Measurements from ENCODE around the gene CD5L. TPM values are rescaled to one million over a fixed set of nuclear protein-coding genes. Genes with fewer than 3 reads are reported as not detected.

CD5L gene
- total RNA-seq, 2 donors from 2014 or later = not detected

- Mint-ChIP-seq H3K36me3 (ENCODE audit: low read depth) (no peaks in the 10 kb centered on the region), H3K27ac (no peak overlapping the region), H3K4me3 (no peak overlapping the region), H3K4me1 (no peaks in the 10 kb centered on the region), H3K27me3 (ENCODE audit: insufficient read depth) (no peaks in the 10 kb centered on the region), H3K9me3 (no peaks in the 10 kb centered on the region)
- Histone ChIP-seq H3K27me3 (ENCODE audit: control insufficient read depth, insufficient read depth, low read length, poor library complexity, severe bottlenecking) (no peaks in the 10 kb centered on the region), H3K36me3 (ENCODE audit: control insufficient read depth, insufficient read depth, low read length) (no peaks in the 10 kb centered on the region), H3K4me1 (ENCODE audit: control insufficient read depth, insufficient read depth, low read length) (no peaks in the 10 kb centered on the region), H3K27ac (ENCODE audit: low read depth, low read length) (no peak overlapping the region), H3K9ac (ENCODE audit: extremely low read depth, low read length, poor library complexity, severe bottlenecking) (no peak overlapping the region), H3K4me3 (ENCODE audit: low read length) (no peak overlapping the region), H3K9me3 (ENCODE audit: control insufficient read depth, low read length) (no peaks in the 10 kb centered on the region)
- WGBS, 2 experiments (ENCODE audit: insufficient coverage in 1 of 2, insufficient read length in 1 of 2) = 90 to 100% methylated on average over 2 of the region's 2 CpGs
- no peak for DNase-seq
- no peak for TF ChIP-seq CTCF (conservative IDR thresholded peaks at IDR 0.05)
Observed at GRCh38 chr1:157849229-157849875, 7.7 kb upstream of the CD5L start.

- Histone ChIP-seq H3K36me3 (ENCODE audit: control insufficient read depth, insufficient read depth, low read length) (no peaks in the 10 kb centered on the region), H3K4me1 (ENCODE audit: control insufficient read depth, insufficient read depth, low read length) (no peaks in the 10 kb centered on the region), H3K27me3 (ENCODE audit: control insufficient read depth, insufficient read depth, low read length, poor library complexity, severe bottlenecking) (no peaks in the 10 kb centered on the region), H3K9ac (ENCODE audit: extremely low read depth, low read length, poor library complexity, severe bottlenecking) (no peak overlapping the region), H3K27ac (ENCODE audit: low read depth, low read length) (no peak overlapping the region), H3K4me3 (ENCODE audit: low read length) (no peak overlapping the region), H3K9me3 (ENCODE audit: control insufficient read depth, low read length) (no peaks in the 10 kb centered on the region)
- DNase-seq = no peak
- Mint-ChIP-seq H3K27me3 (ENCODE audit: insufficient read depth) (no peaks in the 10 kb centered on the region), H3K9me3 (no peaks in the 10 kb centered on the region), H3K27ac (no peak overlapping the region), H3K4me3 (no peak overlapping the region), H3K36me3 (ENCODE audit: low read depth) (no peaks in the 10 kb centered on the region), H3K4me1 (no peaks in the 10 kb centered on the region)
- WGBS, 2 experiments (ENCODE audit: insufficient coverage in 1 of 2, insufficient read length in 1 of 2) = 86 to 92% methylated on average over 2 to 4 of the region's 4 CpGs
- no peak for TF ChIP-seq CTCF (conservative IDR thresholded peaks at IDR 0.05)
Observed at GRCh38 chr1:157844089-157844830, 2.7 kb upstream of the CD5L start.

GRCh38 chr1:157842939-157843338 is 1.3 kb upstream of the CD5L start:
- Mint-ChIP-seq H3K4me1 (no peaks in the 10 kb centered on the region), H3K27me3 (ENCODE audit: insufficient read depth) (no peaks in the 10 kb centered on the region), H3K4me3 (no peak overlapping the region), H3K27ac (no peak overlapping the region), H3K9me3 (no peaks in the 10 kb centered on the region), H3K36me3 (ENCODE audit: low read depth) (no peaks in the 10 kb centered on the region)
- 92 to 93% methylated on average over 1 of the region's 1 CpG for WGBS, 2 experiments (ENCODE audit: insufficient coverage in 1 of 2, insufficient read length in 1 of 2)
- Histone ChIP-seq H3K9me3 (ENCODE audit: control insufficient read depth, low read length) (no peaks in the 10 kb centered on the region), H3K4me3 (ENCODE audit: low read length) (no peak overlapping the region), H3K4me1 (ENCODE audit: control insufficient read depth, insufficient read depth, low read length) (no peaks in the 10 kb centered on the region), H3K36me3 (ENCODE audit: control insufficient read depth, insufficient read depth, low read length) (no peaks in the 10 kb centered on the region), H3K9ac (ENCODE audit: extremely low read depth, low read length, poor library complexity, severe bottlenecking) (no peak overlapping the region), H3K27ac (ENCODE audit: low read depth, low read length) (no peak overlapping the region), H3K27me3 (ENCODE audit: control insufficient read depth, insufficient read depth, low read length, poor library complexity, severe bottlenecking) (no peaks in the 10 kb centered on the region)
- no peak for DNase-seq
- TF ChIP-seq CTCF (conservative IDR thresholded peaks at IDR 0.05) = no peak
